Ovary (tissue), 9 donors: ENCODE results near the gene IPCEF1. TPM values are rescaled to one million over a fixed set of nuclear protein-coding genes. Genes with fewer than 3 reads are reported as not detected.
"Not testable (repeated sequence)": the region's sequence is repeated elsewhere in the genome, so short reads cannot be mapped to it uniquely, and the experiment has no call there.

Experiments used
- DNase-seq, 5 donors: peaks; one replicate each; pipeline ENCODE4 v3.0.0-alpha.2; 2019 to 2020
- H3K27ac ChIP-seq, 2 donors: fragments of 200-600 bp; one replicate each; pipeline versions ENCODE4 v1.5.1 to v1.8.0; 2019 to 2022
- H3K27me3 ChIP-seq: fragments of 200-600 bp; one replicate; pipeline ENCODE4 v1.8.0; 2022
- H3K36me3 ChIP-seq: fragments of 200-600 bp; sonication (generic); one replicate; pipeline ENCODE4 v1.5.1; 2019
- H3K4me1 ChIP-seq: one replicate; pipeline ENCODE4 v1.8.1; 2013; ENCODE audit warnings: mild to moderate bottlenecking, moderate library complexity; ENCODE audit not compliant: insufficient read depth
- H3K4me3 ChIP-seq: fragments of 200-600 bp; sonication (generic); one replicate; pipeline ENCODE4 v1.5.1; 2017
- H3K9me3 ChIP-seq, 2 donors: fragments of 200-600 bp in 1 of 2; sonication (generic) in 1 of 2; one replicate each; pipeline versions ENCODE4 v1.5.1 to v1.8.1; 2013 to 2019; ENCODE audit warnings: mild to moderate bottlenecking in 1 of 2, moderate library complexity in 1 of 2
- EP300 ChIP-seq: sonication (generic); formaldehyde crosslinking; IDR thresholded peaks from one replicate; pipeline ENCODE4 v1.6.1; 2017; ENCODE audit warnings: antibody characterized with exemption
- POLR2A ChIP-seq: fragments of 450-650 bp; IDR thresholded peaks from one replicate; pipeline ENCODE4 v1.6.1; 2017; ENCODE audit warnings: antibody characterized with exemption, mild to moderate bottlenecking, moderate library complexity
- WGBS, 3 donors: extraction: QIAGEN DNeasy Blood & Tissue Kit in 1 of 3; methylation state at CpG; one replicate each; pipeline versions ENCODE4 v1.1.5 to v1.1.7; 2013 to 2017; 5-methylcytosine and 5-hydroxymethylcytosine counted together
- intact Hi-C, 4 donors: fragments of 100-400 bp; cut with DNase I; formaldehyde crosslinking; loops; one replicate each; pipeline versions ENCODE4 v1.11.0 to v1.15.1; 2022 to 2023
- polyA plus RNA-seq, 2 donors: library from polyadenylated mRNA; stranded (reverse); fragments of 200-250 nt in 1 of 2; fragments of 350-450 nt in 1 of 2; fragmentation: Illumina TruSeq in 1 of 2; extraction: RNeasy Lipid Tissue Mini Kit (QIAGEN cat#74804) in 1 of 2; gene quantifications; one replicate each; pipeline ENCODE4 v1.2.3, GENCODE V29; 2013 to 2014
- total RNA-seq, 7 donors: library from RNA; depleted of rRNA in 2 of 7; stranded (reverse); fragments of >200 nt in 2 of 7; fragmentation: NEBNext Ultra II Directional in 3 of 7; extraction: Animal tissue kit (Norgen Biotek cat#: 25700) in 3 of 7; gene quantifications; one replicate each; pipeline versions ENCODE4 v1.1.0 to v1.2.4, GENCODE V29; 2016 to 2023
- TF ChIP-seq, protein P1 (sequence below), 3 donors: fragments of 450-650 bp in 2 of 3; fragments of 200-600 bp in 1 of 3; IDR thresholded peaks; one replicate each; pipeline versions ENCODE4 v1.5.1 to v1.8.0; 2016 to 2022; ENCODE audit warnings: antibody characterized with exemption in 3 of 3, mild to moderate bottlenecking in 1 of 3
- donor health status: DM: no; HTN: no; CAD: no; lungs with moderate emphysema.
- donor health status: DM: no; HTN: no; CAD: no.
- donor health status: Bipolar disorder and iron deficiency.
- donor health status: DM: yes; HTN: yes; CAD: no.
- donor health status: DM: no; HTN: no; CAD: no.
- donor health status: DM: yes; HTN: yes; CAD: no.

IPCEF1 gene
- total and polyA plus RNA-seq, 9 donors = 1.3 to 3.4 (median 1.9) TPM

DNA sequence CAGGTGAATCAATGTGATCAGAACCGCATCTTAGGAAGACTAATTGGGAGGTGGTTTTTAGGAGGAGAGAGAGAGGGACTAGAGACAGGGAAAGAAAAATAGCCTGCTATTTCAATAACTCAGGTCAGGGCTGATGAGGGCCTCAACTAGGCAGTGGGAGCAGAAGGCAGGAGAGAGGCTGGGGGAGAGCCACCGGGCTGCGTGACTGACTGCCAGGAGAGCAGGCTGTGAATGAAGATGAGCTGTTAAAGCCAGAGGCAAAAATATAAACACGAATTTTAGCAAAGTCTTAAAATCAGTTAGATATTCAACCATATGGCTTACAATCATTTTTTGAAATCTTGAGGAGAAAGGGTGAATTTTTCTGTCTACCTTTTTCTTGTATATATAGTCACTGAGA is 149.6 kb downstream of the IPCEF1 start:
- WGBS, 3 donors = 58 to 75% (median 63%) methylated on average over 4 of the region's 4 CpGs
- H3K27me3 ChIP-seq = no peaks in the 10 kb centered on the region
- no peaks in the 10 kb centered on the region for H3K36me3 ChIP-seq
- intact Hi-C loops = no loop called here
- no peak overlapping the region for H3K27ac ChIP-seq
- no peaks in the 10 kb centered on the region for H3K9me3 ChIP-seq
- H3K4me1 ChIP-seq = no peaks in the 10 kb centered on the region
- DNase-seq = no peak
- TF ChIP-seq POLR2A = no peak
- no peak for TF ChIP-seq EP300
- TF ChIP-seq, protein P1, sequence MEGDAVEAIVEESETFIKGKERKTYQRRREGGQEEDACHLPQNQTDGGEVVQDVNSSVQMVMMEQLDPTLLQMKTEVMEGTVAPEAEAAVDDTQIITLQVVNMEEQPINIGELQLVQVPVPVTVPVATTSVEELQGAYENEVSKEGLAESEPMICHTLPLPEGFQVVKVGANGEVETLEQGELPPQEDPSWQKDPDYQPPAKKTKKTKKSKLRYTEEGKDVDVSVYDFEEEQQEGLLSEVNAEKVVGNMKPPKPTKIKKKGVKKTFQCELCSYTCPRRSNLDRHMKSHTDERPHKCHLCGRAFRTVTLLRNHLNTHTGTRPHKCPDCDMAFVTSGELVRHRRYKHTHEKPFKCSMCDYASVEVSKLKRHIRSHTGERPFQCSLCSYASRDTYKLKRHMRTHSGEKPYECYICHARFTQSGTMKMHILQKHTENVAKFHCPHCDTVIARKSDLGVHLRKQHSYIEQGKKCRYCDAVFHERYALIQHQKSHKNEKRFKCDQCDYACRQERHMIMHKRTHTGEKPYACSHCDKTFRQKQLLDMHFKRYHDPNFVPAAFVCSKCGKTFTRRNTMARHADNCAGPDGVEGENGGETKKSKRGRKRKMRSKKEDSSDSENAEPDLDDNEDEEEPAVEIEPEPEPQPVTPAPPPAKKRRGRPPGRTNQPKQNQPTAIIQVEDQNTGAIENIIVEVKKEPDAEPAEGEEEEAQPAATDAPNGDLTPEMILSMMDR (IDR thresholded peaks at IDR 0.05) = no peak
- H3K4me3 ChIP-seq = no peak overlapping the region

DNA sequence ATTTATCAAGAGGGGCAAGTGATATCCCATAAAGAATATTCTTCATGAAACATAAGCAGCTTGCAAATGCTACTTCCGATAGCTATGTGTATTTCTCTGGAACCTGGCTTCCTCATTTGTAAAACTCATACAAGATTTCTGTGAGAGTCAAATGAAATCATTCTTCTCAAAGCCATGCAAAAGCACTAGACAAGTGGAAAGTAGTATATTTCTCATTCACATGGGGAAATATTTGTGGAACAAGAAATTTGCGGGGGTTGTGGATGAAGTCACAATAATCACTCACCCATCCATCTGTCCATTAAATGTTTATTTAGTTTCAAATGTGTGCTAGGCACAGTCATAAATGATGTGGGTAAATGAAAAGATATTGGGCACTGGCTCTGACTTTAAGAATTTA is 150.5 kb downstream of the IPCEF1 start:
- WGBS, 3 donors = 94 to 96% (median 95%) methylated on average over 2 of the region's 2 CpGs
- no peaks in the 10 kb centered on the region for H3K4me1 ChIP-seq
- no peaks in the 10 kb centered on the region for H3K27me3 ChIP-seq
- intact Hi-C loops = no loop called here
- no peaks in the 10 kb centered on the region for H3K36me3 ChIP-seq
- no peak overlapping the region for H3K4me3 ChIP-seq
- TF ChIP-seq EP300 (no peak), POLR2A (no peak)
- TF ChIP-seq, protein P1 (IDR thresholded peaks at IDR 0.05) = no peak
- H3K27ac ChIP-seq = no peak overlapping the region
- no peaks in the 10 kb centered on the region for H3K9me3 ChIP-seq
- no peak for DNase-seq

DNA sequence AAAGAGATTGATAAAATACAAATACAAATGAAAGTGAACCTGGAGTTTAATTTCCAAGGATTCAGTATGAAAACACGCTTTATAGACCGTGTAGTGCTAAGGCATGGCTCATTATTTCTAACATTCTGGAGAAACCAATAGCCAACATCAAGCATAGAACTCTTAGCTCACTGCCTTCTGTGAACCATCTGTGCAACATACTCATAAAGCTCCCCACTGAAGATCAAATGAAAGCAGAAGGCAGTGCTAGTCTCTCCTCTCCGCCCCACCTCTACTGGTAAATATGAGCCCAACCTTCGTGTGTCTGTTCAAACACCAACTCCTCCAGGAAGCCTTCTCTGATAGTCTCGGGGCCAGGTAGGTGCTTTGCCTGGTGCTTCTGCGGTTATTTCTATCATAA is 153.6 kb downstream of the IPCEF1 start:
- Histone ChIP-seq H3K36me3 (no peaks in the 10 kb centered on the region), H3K27me3 (no peaks in the 10 kb centered on the region), H3K4me1 (no peaks in the 10 kb centered on the region), H3K27ac (no peak overlapping the region), H3K4me3 (no peak overlapping the region), H3K9me3 (no peaks in the 10 kb centered on the region)
- 90 to 96% (median 94%) methylated on average over 6 of the region's 6 CpGs for WGBS, 3 donors
- intact Hi-C loops = no loop called here
- TF ChIP-seq, protein P1 (IDR thresholded peaks at IDR 0.05) = no peak
- TF ChIP-seq POLR2A = no peak
- TF ChIP-seq EP300 = no peak
- DNase-seq = no peak

DNA sequence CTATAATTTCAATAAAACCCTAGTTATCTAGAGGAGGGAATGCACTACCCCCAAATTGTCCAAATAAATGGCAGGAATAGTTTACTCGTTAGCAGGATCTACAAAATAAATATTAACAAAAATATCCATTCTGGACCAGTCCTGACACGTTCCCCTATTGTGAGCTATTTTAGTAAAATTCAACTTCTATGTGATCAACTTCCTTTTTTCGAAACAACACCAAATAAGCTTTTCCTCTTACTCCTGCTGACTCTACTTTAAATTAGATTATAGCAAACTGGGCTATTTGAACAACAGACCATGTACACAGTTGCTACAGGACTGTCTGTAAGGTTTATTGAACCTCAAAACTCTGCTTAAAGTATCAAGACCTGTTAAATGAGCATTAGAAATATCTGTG is 154.3 kb downstream of the IPCEF1 start:
- Histone ChIP-seq H3K4me1 (peaks cover 2% of the 10 kb centered on the region), H3K9me3 (no peaks in the 10 kb centered on the region), H3K27ac (no peak overlapping the region), H3K27me3 (no peaks in the 10 kb centered on the region), H3K4me3 (no peak overlapping the region), H3K36me3 (no peaks in the 10 kb centered on the region)
- DNase-seq = no peak
- TF ChIP-seq POLR2A (no peak), EP300 (no peak)
- TF ChIP-seq, protein P1 (IDR thresholded peaks at IDR 0.05) = no peak
- intact Hi-C loops = no loop called here
- 86 to 94% (median 89%) methylated on average over 3 of the region's 3 CpGs for WGBS, 3 donors

DNA sequence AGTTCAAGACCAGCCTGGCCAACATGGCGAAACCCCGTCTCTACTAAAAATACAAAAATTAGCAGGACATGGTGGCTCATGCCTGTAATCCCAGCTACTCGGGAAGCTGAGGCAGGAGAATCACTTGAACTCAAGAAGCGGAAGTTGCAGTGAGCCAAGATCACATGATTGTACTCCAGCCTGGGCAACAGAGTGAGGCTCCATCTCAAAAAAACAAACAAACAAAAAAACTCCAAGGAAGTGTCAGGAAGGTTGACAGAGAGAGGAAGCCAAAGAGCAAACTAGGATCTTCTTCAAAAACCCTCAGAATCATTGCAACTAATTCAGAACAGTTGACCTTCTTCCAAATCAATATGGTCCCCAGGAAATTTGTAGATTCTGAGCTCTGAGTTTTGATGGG is 154.9 kb downstream of the IPCEF1 start:
- H3K9me3 ChIP-seq, H3K4me1 ChIP-seq, H3K27me3 ChIP-seq, DNase-seq, intact Hi-C loops, H3K27ac ChIP-seq, H3K4me3 ChIP-seq, H3K36me3 ChIP-seq: not testable (repeated sequence)
- WGBS, 3 donors = 92 to 96% (median 95%) methylated on average over 4 of the region's 4 CpGs
